NCI-H460 (cell line): ENCODE results near the gene CKM. TPM values are rescaled to one million over a fixed set of nuclear protein-coding genes. Genes with fewer than 3 reads are reported as not detected.

Experiments
- total RNA-seq: library from RNA; depleted of rRNA; stranded (reverse); fragments of >200 nt; shearing (Covaris generic); gene quantifications from 2 replicates; pipeline ENCODE4 v1.2.3, GENCODE V29; 2014; rRNA removed

Gene CKM
- total RNA-seq, 1 experiment from 2014 or later = not detected

Other genes with a start within 250 kb of the CKM start
- 0.27 and 1.4 TPM in 2 replicates for gene ZNF296, start 246.4 kb downstream of the CKM start, total RNA-seq
- gene GEMIN7, start 243.6 kb downstream of the CKM start, total RNA-seq = 20.2 and 24.5 TPM in 2 replicates
- 10.8 and 11.8 TPM in 2 replicates for gene PPP1R37, start 229.7 kb downstream of the CKM start, total RNA-seq
- gene NKPD1, start 161.9 kb downstream of the CKM start, total RNA-seq = 0.07 TPM in 1 of 2 replicates, not detected in the other
- 5.3 and 5.8 TPM in 2 replicates for gene TRAPPC6A, start 144.6 kb downstream of the CKM start, total RNA-seq
- 4.0 and 4.2 TPM in 2 replicates for gene BLOC1S3, start 144.1 kb downstream of the CKM start, total RNA-seq
- gene EXOC3L2, start 77.5 kb downstream of the CKM start, total RNA-seq = not detected in 2 replicates
- gene MARK4, start 71.6 kb downstream of the CKM start, total RNA-seq = 22.4 and 28.1 TPM in 2 replicates
- gene KLC3, start 17.9 kb upstream of the CKM start, total RNA-seq = 0.87 and 1.0 TPM in 2 replicates
- 11.2 and 12.3 TPM in 2 replicates for gene ERCC2, start 47.7 kb upstream of the CKM start, total RNA-seq
- 2.9 and 5.2 TPM in 2 replicates for gene PPP1R13L, start 82.2 kb upstream of the CKM start, total RNA-seq
- 11.3 and 12.7 TPM in 2 replicates for gene POLR1G, start 83.8 kb upstream of the CKM start, total RNA-seq
- 81.5 and 102 TPM in 2 replicates for gene ERCC1, start 101.0 kb upstream of the CKM start, total RNA-seq
- 1.7 and 1.9 TPM in 2 replicates for gene FOSB, start 145.1 kb upstream of the CKM start, total RNA-seq
- gene RTN2, start 174.2 kb upstream of the CKM start, total RNA-seq = 0.79 and 1.6 TPM in 2 replicates
- 1.6 and 2.0 TPM in 2 replicates for gene PPM1N, start 175.6 kb upstream of the CKM start, total RNA-seq
- gene VASP, start 184.6 kb upstream of the CKM start, total RNA-seq = 45.4 and 50.3 TPM in 2 replicates